ENCODE data around the gene KDM4C.

DNA sequence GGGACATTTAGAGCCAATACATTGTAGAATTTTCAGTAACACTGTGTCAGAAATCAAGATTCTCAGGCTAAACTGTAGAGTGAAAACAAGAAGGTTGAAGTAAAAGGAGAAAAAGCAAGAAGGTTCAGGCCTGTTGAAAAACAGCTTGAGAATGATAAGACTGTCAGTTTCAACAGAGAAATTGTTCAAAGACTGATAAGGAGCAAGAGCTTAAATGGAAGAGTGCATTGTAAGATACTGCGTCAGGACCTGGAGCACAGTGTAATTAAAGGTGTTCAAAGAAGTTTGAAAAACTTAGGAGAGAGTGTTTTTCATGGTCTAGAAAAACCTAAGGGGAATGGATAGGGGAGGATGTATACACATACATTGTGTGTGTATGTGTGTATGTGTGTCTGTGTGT is 408.3 kb downstream of the KDM4C start:
- no peak for TF ChIP-seq POLR2A (IDR thresholded peaks at IDR 0.05; ENCODE audit: low read depth, low read length)
- no peak for TF ChIP-seq TAF1 (IDR thresholded peaks at IDR 0.05; ENCODE audit: borderline replicate concordance, low read depth, low read length)
